HFFc6 (cell line): Measurements from ENCODE around the gene ITIH3. TPM values are rescaled to one million over a fixed set of nuclear protein-coding genes. Genes with fewer than 3 reads are reported as not detected.

Experiments
- DNase-seq: peaks from one replicate; pipeline ENCODE4 v3.0.0-alpha.2; 2018
- H3K27ac Mint-ChIP-seq: 2 replicates; pipeline ENCODE4 v1.8.0; 2020; ENCODE audit warnings: mild to moderate bottlenecking, mixed read lengths
- H3K27me3 Mint-ChIP-seq: 2 replicates; pipeline ENCODE4 v1.8.0; 2021; ENCODE audit warnings: mild to moderate bottlenecking, moderate library complexity, mixed read lengths; ENCODE audit not compliant: insufficient read depth
- H3K36me3 Mint-ChIP-seq: 2 replicates; pipeline ENCODE4 v1.8.0; 2021; ENCODE audit warnings: low read depth, mixed read lengths
- H3K4me1 Mint-ChIP-seq: 2 replicates; pipeline ENCODE4 v1.8.0; 2020; ENCODE audit warnings: low read depth, mixed read lengths
- H3K4me3 Mint-ChIP-seq: 2 replicates; pipeline ENCODE4 v1.8.0; 2020; ENCODE audit warnings: mild to moderate bottlenecking, moderate library complexity, mixed read lengths
- H3K9me3 Mint-ChIP-seq: 2 replicates; pipeline ENCODE4 v1.8.0; 2020; ENCODE audit warnings: mild to moderate bottlenecking, mixed read lengths
- total RNA-seq, 6 experiments: library from RNA; stranded (reverse); fragmentation: NEBNext Ultra II Directional; extraction: Animal tissue kit (Norgen Biotek cat#: 25700); gene quantifications; 2 replicates in 1 of 6; 3 replicates in 5 of 6; pipeline ENCODE4 v1.2.3, GENCODE V29; 2021
- TF ChIP-seq, protein P1 (sequence below): fragments of 200-600 bp; sonication (generic); IDR thresholded peaks from 2 replicates; pipeline ENCODE4 v1.5.0; 2021; ENCODE audit warnings: antibody characterized with exemption, mild to moderate bottlenecking

The ITIH3 gene
- total RNA-seq, 6 experiments from 2014 or later: 0.59 to 1.3 (median 0.70) TPM

DNA sequence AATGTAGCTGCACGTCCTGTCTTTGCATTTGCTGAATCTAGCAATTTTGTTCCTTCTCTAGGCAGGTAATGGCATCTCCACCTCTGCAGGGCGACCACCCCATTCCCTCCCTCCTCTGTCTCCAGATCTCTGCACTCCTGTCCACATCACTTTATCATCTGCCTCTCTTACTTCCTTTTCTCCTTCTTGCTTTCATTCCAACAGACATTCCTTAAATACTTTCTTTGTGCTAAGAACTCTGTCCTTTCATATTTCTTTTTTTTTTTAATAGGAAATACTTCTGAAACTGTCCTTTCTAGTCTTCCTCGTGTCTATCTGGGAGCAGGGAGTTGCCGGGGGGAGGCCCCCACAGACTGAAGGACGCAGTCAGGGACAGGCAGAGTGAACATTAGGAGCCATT, 7.2 kb downstream of the ITIH3 start:
- TF ChIP-seq, protein P1, sequence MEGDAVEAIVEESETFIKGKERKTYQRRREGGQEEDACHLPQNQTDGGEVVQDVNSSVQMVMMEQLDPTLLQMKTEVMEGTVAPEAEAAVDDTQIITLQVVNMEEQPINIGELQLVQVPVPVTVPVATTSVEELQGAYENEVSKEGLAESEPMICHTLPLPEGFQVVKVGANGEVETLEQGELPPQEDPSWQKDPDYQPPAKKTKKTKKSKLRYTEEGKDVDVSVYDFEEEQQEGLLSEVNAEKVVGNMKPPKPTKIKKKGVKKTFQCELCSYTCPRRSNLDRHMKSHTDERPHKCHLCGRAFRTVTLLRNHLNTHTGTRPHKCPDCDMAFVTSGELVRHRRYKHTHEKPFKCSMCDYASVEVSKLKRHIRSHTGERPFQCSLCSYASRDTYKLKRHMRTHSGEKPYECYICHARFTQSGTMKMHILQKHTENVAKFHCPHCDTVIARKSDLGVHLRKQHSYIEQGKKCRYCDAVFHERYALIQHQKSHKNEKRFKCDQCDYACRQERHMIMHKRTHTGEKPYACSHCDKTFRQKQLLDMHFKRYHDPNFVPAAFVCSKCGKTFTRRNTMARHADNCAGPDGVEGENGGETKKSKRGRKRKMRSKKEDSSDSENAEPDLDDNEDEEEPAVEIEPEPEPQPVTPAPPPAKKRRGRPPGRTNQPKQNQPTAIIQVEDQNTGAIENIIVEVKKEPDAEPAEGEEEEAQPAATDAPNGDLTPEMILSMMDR: no peak
- Mint-ChIP-seq H3K4me1 (peaks cover 14% of the 10 kb centered on the region), H3K36me3 (no peaks in the 10 kb centered on the region), H3K27me3 (peaks cover 6% of the 10 kb centered on the region; the same call in 1 of the 2 replicates), H3K4me3 (no peak overlapping the region), H3K9me3 (no peaks in the 10 kb centered on the region), H3K27ac (no peak overlapping the region)
- no peak for DNase-seq

DNA sequence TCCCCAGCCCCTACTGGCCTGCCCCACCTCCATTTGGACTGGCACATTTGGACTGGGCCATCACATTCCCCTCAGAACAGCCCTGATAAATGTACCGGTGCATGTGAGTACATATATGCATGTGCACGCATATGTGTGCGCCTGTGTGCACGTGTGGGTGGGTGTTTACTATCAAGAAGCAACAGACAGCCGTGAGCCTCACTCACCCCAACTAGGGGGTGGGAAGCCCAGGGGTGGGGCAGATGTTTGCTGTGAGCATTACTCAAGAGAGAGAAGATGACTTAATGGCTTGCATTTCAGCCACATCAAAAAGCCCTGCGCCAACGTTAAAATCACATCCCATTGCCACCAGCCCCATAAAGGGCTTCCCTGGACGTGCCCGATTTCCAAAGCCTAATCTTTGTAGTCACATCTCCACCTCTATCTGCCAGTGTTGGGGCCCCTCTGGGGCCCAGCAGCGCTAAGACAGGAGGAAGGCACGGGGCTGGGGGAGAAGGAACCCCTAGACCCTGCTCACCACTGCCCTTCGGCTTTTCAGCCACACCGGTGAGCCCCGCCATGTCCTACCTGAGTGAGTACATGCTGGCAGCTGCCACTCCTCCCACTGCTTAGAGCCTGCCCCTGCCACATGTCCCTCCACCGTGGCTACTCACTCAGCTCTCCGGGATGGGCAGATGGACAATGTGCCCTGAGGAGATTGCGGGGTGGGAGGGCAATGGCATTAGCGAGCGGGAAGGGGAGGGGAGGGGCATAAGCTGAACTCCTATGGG, 10.9 kb downstream of the ITIH3 start:
- H3K9me3 Mint-ChIP-seq: no peaks in the 10 kb centered on the region
- peaks cover 10% of the 10 kb centered on the region for H3K4me1 Mint-ChIP-seq
- TF ChIP-seq, protein P1: no peak
- peaks cover 18% of the 10 kb centered on the region for H3K27me3 Mint-ChIP-seq
- no peak overlapping the region for H3K27ac Mint-ChIP-seq
- no peak overlapping the region for H3K4me3 Mint-ChIP-seq
- DNase-seq: no peak
- H3K36me3 Mint-ChIP-seq: no peaks in the 10 kb centered on the region

DNA sequence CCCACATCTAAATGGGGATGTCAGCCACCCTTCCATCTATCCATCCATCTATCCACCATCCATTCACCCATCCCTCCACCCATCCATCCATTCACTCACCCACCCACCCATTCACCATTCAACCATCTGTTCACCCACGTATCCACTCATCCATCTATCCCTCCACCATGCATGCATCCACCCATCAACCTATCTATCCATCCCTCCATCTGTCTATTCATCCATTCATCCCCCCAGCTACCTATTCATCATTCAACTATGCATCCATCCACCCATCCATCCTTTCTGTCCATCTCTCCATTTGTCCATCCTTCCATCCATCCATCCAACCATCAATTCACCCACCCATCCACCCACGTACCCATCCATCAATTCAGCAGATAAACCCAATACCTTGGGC, 14.6 kb downstream of the ITIH3 start:
- peaks cover 33% of the 10 kb centered on the region for H3K27me3 Mint-ChIP-seq
- H3K36me3 Mint-ChIP-seq: no peaks in the 10 kb centered on the region
- no peaks in the 10 kb centered on the region for H3K9me3 Mint-ChIP-seq
- H3K27ac Mint-ChIP-seq: no peak overlapping the region
- H3K4me3 Mint-ChIP-seq: no peak overlapping the region
- TF ChIP-seq, protein P1: no peak
- DNase-seq: no peak
- no peaks in the 10 kb centered on the region; the same call in 1 of the 2 replicates for H3K4me1 Mint-ChIP-seq

DNA sequence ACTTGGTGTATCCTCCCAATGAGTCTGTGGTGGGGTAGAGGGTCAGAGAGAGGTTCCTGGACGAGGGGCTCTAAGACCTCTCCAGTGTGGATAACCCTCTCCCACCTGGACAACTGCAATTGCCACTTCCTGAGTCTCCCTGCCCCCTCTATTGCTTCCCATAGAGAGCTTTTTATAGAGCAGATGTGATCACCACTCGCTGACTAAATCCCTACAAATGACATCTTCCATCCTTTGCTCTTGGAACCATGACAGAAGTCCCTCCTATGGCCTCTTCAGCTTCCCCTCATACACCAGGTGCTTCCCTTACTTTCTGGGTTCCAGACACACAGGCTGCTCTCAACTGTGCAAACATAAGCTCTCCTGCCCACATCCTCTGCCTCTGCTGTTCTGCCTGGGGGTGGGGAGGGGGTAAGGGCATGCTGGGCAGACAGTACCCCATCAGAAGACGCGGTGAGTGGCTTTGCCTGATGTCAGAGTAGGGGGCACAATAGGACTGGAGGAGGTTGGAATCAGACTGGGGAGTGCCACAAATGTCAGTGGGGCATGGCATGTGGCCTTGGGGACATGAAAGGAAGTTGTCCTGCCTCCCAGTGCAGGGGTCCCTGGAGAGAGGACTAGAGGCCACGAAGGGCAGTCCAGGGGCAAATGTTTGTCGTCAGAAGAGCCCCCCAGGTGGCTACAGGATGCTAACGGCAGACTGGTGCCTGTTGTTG, 15.2 kb downstream of the ITIH3 start:
- Mint-ChIP-seq H3K27ac (no peak overlapping the region), H3K9me3 (no peaks in the 10 kb centered on the region), H3K4me1 (no peaks in the 10 kb centered on the region; the same call in 1 of the 2 replicates), H3K4me3 (no peak overlapping the region), H3K27me3 (peaks cover 35% of the 10 kb centered on the region), H3K36me3 (no peaks in the 10 kb centered on the region)
- DNase-seq: no peak
- TF ChIP-seq, protein P1: no peak

DNA sequence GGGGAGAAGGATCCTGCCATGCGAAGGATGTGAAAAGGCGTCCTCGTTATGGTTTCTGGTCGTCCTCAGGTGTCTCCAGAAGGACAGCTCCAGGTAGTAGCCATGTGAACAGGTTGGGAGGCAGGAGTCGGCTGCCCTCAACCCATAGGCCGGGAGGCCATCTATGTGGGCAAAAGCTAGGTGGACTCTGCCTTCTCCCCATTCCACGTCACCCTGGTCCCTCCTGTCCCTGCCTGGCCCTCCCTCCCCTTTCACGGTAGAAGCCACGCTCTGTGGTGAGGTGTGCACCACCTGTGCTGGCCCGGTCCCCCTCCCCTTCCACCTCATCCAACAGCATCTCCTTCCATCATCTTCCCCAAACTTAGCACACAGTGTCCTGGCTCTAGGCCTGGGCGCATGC, 16.3 kb downstream of the ITIH3 start:
- H3K27me3 Mint-ChIP-seq: peaks cover 37% of the 10 kb centered on the region
- H3K27ac Mint-ChIP-seq: no peak overlapping the region
- no peak overlapping the region for H3K4me3 Mint-ChIP-seq
- TF ChIP-seq, protein P1: no peak
- H3K36me3 Mint-ChIP-seq: no peaks in the 10 kb centered on the region
- no peaks in the 10 kb centered on the region; the same call in 1 of the 2 replicates for H3K4me1 Mint-ChIP-seq
- DNase-seq: no peak
- no peaks in the 10 kb centered on the region for H3K9me3 Mint-ChIP-seq
